HG03060 (cell line): ENCODE results near the gene OPA1.
"Not testable (repeated sequence)": the region's sequence is repeated elsewhere in the genome, so short reads cannot be mapped to it uniquely, and the experiment has no call there.

Experiments
- ATAC-seq: cut with Tn5 transposase; IDR thresholded peaks from one replicate; pipeline ENCODE4 v1.9.1; 2021; ENCODE audit warnings: low read depth, moderate number of reproducible peaks; ENCODE audit not compliant: unreplicated experiment

The OPA1 gene

GRCh38 chr3:193589616-193590015 lies 3.4 kb upstream of the OPA1 start:
- no peak for ATAC-seq

GRCh38 chr3:193590088-193590856 lies 2.7 kb upstream of the OPA1 start:
- ATAC-seq = no peak

GRCh38 chr3:193593668-193594030 lies 641 bp downstream of the OPA1 start:
- ATAC-seq = no peak

GRCh38 chr3:193594946-193595689 lies 2.1 kb downstream of the OPA1 start:
- no peak for ATAC-seq

- ATAC-seq = no peak
These were observed 3.0 kb downstream of the OPA1 start for GRCh38 chr3:193595939-193596487.

GRCh38 chr3:193598202-193598601 lies 5.2 kb downstream of the OPA1 start:
- ATAC-seq = no peak

GRCh38 chr3:193599393-193599792 lies 6.4 kb downstream of the OPA1 start:
- ATAC-seq = no peak

- no peak for ATAC-seq
These were observed 12.9 kb downstream of the OPA1 start for GRCh38 chr3:193605876-193606275.

- ATAC-seq = not testable (repeated sequence)
These were observed 13.9 kb downstream of the OPA1 start for GRCh38 chr3:193606892-193607291.

GRCh38 chr3:193610516-193610915 lies 17.5 kb downstream of the OPA1 start:
- ATAC-seq = not testable (repeated sequence)

- no peak for ATAC-seq
These were observed 21.4 kb downstream of the OPA1 start for GRCh38 chr3:193614430-193614829.

GRCh38 chr3:193617628-193618027 lies 24.6 kb downstream of the OPA1 start:
- no peak for ATAC-seq

GRCh38 chr3:193620057-193620456 lies 27.0 kb downstream of the OPA1 start:
- no peak for ATAC-seq

GRCh38 chr3:193620650-193621049 lies 27.6 kb downstream of the OPA1 start:
- peak; percentile 95 for ATAC-seq

- ATAC-seq = no peak
These were observed 28.1 kb downstream of the OPA1 start for GRCh38 chr3:193621127-193621526.

GRCh38 chr3:193630005-193630404 lies 37.0 kb downstream of the OPA1 start:
- no peak for ATAC-seq

- ATAC-seq = no peak
These were observed 44.8 kb downstream of the OPA1 start for GRCh38 chr3:193637831-193638230.

- ATAC-seq = no peak
These were observed 45.8 kb downstream of the OPA1 start for GRCh38 chr3:193638833-193639232.

- ATAC-seq = no peak
These were observed 47.2 kb downstream of the OPA1 start for GRCh38 chr3:193640165-193640715.

- ATAC-seq = no peak
These were observed 47.9 kb downstream of the OPA1 start for GRCh38 chr3:193640728-193641439.

- no peak for ATAC-seq
These were observed 48.4 kb downstream of the OPA1 start for GRCh38 chr3:193641440-193641775.
